DMS53 treated with DMSO at 0.1 percent for 48 hours (cell line): ENCODE results near the gene YIPF5.

Source experiments
- DNase-seq: peaks from one replicate; lab custom pipeline; 2025; ENCODE audit not compliant: unreplicated experiment; lab: John Stamatoyannopoulos, UW

Gene YIPF5

DNA sequence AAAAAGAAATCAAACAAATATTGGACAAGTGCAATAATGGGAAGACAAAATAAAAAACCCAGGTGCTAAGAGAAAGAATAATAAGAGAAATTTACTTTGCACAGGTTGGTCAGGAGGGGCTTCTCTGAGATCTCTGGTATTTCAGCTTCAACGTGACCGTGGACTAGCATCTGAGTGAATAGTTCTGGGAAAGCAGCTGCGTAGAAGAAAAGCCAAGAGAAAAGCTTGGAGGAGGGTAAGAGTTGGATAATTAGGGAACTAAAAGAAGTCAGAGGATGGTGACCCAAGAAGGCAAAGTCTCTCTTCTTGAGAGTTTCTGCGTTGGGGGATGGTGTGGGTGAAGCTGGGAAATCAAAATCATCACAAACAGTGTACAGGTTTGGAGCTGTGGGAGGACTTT is 41.6 kb downstream of the YIPF5 start:
- DNase-seq: no peak

DNA sequence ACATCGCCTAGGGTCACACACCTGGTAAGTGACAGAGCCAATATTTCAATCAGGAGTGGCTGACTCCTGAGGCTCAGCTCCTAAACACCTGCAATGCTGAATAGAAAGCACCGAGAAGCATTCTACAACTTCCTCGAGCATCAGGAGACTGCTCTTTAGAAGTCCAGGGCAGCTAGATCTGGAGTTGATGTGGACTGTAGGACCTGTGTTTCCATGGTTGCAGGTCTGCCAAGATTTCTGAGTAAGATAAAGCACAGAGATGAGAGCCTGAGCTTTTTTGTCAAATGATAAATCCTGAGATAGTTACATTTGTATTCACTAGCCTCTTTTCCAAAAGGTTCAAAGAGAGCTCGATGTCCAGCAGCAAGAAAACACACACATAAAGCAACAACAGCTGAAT is 43.8 kb downstream of the YIPF5 start:
- DNase-seq: no peak

- no peak for DNase-seq
These were observed 45.2 kb downstream of the YIPF5 start for GRCh38 chr5:144125163-144125726.

GRCh38 chr5:144122641-144123040 is 47.8 kb downstream of the YIPF5 start:
- no peak for DNase-seq

- no peak for DNase-seq
These were observed 48.4 kb downstream of the YIPF5 start for GRCh38 chr5:144122081-144122480.

DNA sequence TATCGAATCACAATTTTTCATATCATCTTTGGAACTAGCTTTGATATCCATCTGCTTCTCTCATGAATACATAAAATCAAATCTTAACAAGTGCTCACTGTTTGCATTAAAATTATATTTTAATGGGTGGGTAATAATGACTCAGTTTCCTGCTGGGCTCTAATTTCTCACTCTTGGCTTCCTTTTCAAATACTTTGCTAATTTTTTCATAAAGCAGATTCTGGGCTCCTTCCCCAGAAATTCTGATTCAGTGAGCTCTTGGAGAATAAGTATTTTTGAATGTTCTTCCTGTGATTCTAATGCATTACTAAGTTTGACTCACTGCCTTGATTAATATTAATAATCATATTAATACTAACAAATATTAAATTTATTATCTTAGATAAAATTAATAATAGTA is 48.9 kb downstream of the YIPF5 start:
- DNase-seq: no peak

GRCh38 chr5:144120661-144121180 is 49.7 kb downstream of the YIPF5 start:
- no peak for DNase-seq

- no peak for DNase-seq
These were observed 53.0 kb downstream of the YIPF5 start for GRCh38 chr5:144117412-144117811.

GRCh38 chr5:144114571-144114970 is 55.9 kb downstream of the YIPF5 start:
- no peak for DNase-seq
